ENCODE measurements around the gene AFDN. TPM values are rescaled to one million over a fixed set of nuclear protein-coding genes. Genes with fewer than 3 reads are reported as not detected.

Gene AFDN
- total RNA-seq, 1 donor = 29.2 TPM

GRCh38 chr6:168016721-168017525, 190.2 kb downstream of the AFDN start:
- TF ChIP-seq CTCF (IDR thresholded peaks at IDR 0.05; ENCODE audit: insufficient read depth, low read length) = no peak
- no peak overlapping the region for H3K4me3 ChIP-seq (ENCODE audit: low read depth, low read length)
- DNase-seq (ENCODE audit: low read depth) = no peak

GRCh38 chr6:168017629-168018028, 190.9 kb downstream of the AFDN start:
- no peak for DNase-seq (ENCODE audit: low read depth)
- H3K4me3 ChIP-seq (ENCODE audit: low read depth, low read length) = no peak overlapping the region
- TF ChIP-seq CTCF (IDR thresholded peaks at IDR 0.05; ENCODE audit: insufficient read depth, low read length) = no peak

DNA sequence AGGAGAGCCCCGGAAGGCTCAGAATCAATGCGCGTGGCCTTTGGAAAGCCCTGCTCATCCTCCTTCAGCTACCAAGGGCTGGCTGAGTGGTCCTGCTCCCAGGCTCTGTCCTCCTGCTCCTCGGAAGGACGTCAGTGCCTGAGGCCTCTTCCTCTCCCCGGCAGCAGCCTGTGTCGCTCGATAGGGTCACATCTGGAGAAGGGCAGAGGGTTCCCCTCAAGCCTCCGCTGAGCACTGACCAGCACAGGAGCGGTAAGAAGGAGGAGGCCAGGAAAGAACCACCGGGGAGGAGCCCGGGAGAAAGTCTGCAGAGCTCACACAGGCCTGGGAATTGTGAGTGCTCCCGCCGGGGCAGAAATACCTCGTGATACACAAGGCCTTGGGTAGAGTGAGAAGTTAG, 192.0 kb downstream of the AFDN start:
- TF ChIP-seq CTCF (IDR thresholded peaks at IDR 0.05; ENCODE audit: insufficient read depth, low read length) = no peak
- DNase-seq (ENCODE audit: low read depth) = no peak

GRCh38 chr6:168020242-168020641, 193.5 kb downstream of the AFDN start:
- no peak for TF ChIP-seq CTCF (IDR thresholded peaks at IDR 0.05; ENCODE audit: insufficient read depth, low read length)
- no peak for DNase-seq (ENCODE audit: low read depth)
- no peak overlapping the region for H3K4me3 ChIP-seq (ENCODE audit: low read depth, low read length)

More for the DNA sequence above, 192.0 kb downstream of the AFDN start:
- no peak overlapping the region for H3K4me3 ChIP-seq (ENCODE audit: low read depth, low read length)

DNA sequence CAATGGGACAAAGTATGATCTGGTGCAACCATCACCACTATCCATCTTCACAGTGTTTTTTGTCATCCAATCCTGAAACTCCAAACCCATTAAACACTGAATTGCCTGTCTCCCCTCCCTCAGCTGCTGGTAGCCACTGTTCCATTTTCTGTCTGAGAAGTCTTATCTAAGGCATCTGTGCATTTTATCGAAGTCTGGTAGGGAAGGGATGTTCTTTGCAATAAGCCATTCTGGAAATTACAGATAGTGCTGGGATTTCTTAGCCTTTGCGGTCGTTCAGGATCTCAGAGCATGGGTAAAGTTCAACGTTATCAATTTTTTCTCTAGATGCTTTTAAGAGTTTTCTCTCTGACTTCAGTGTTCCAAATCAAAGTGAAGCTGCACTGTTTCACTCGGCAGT, 194.9 kb downstream of the AFDN start:
- TF ChIP-seq CTCF (IDR thresholded peaks at IDR 0.05; ENCODE audit: insufficient read depth, low read length) = no peak

More for the DNA sequence above, 194.9 kb downstream of the AFDN start:
- H3K4me3 ChIP-seq (ENCODE audit: low read depth, low read length) = no peak overlapping the region
- no peak for DNase-seq (ENCODE audit: low read depth)

Other genes starting within 250 kb of the AFDN start
- not detected in 2 replicates for gene KIF25, start 170.8 kb downstream of the AFDN start, total RNA-seq (ENCODE audit: low replicate concordance)